Measurements from ENCODE around the gene DUSP5.

The DUSP5 gene

DNA sequence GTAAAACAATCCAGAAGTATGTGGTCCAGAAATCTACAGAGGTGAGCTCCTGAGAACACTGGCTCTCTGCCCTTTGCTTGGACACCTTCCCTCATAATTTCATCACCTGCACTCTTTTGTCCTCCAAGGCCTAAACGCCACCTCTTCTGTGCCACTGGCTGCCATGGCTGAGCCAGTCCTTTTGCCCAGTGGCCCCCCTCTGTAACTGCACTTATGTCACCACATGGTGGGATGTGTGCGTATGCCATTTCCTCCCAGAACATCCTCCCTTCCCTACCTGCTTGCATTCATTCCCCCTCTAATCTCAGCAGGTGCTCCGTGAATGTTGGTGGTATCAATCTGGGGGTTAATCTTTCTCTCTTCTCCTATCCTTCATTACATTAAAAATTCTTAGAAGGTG is 17.3 kb upstream of the DUSP5 start:
- no peak overlapping the region for H3K27ac ChIP-seq (ENCODE audit: low read depth, low read length)
- H3K9ac ChIP-seq (ENCODE audit: low read depth in 1 of 2, low read length in 2 of 2) = no peak overlapping the region
- no peak overlapping the region for H3K4me3 ChIP-seq (ENCODE audit: low read depth in 1 of 2, low read length in 2 of 2)
- H3K4me1 ChIP-seq (ENCODE audit: control insufficient read depth in 1 of 2, insufficient read depth in 2 of 2, low read length in 2 of 2) = no peaks in the 10 kb centered on the region
- H3K27me3 ChIP-seq (ENCODE audit: control insufficient read depth in 1 of 2, insufficient read depth in 2 of 2, low read length in 2 of 2) = no peaks in the 10 kb centered on the region
- H3K36me3 ChIP-seq (ENCODE audit: control insufficient read depth in 1 of 2, insufficient read depth in 2 of 2, low read length in 2 of 2) = no peaks in the 10 kb centered on the region
- no peaks in the 10 kb centered on the region for H3K9me3 ChIP-seq (ENCODE audit: control insufficient read depth in 1 of 2, low read length in 2 of 2)

DNA sequence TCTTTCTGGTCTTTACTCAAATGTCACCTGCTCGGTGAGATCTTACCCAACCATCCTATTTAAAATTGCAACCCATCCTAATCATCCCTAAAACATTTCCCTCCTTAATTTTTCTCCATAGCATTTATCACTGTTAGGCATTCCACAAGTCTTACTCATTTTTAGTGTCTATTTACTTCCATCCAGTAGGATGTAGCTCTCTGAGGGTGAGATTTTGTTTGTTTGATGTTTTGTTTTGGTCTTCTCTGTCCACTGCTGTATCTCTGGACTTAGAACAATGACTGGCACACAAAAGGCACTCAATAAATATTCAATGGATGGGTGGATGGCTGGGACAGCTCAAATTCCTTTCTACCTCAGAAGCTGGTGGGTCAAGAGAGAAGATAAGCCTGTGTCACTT is 15.8 kb upstream of the DUSP5 start:
- Histone ChIP-seq H3K27me3 (ENCODE audit: control insufficient read depth in 1 of 2, insufficient read depth in 2 of 2, low read length in 2 of 2) (no peaks in the 10 kb centered on the region), H3K27ac (ENCODE audit: low read depth, low read length) (no peak overlapping the region), H3K4me1 (ENCODE audit: control insufficient read depth in 1 of 2, insufficient read depth in 2 of 2, low read length in 2 of 2) (no peaks in the 10 kb centered on the region), H3K36me3 (ENCODE audit: control insufficient read depth in 1 of 2, insufficient read depth in 2 of 2, low read length in 2 of 2) (no peaks in the 10 kb centered on the region), H3K9ac (ENCODE audit: low read depth in 1 of 2, low read length in 2 of 2) (no peak overlapping the region), H3K9me3 (ENCODE audit: control insufficient read depth in 1 of 2, low read length in 2 of 2) (no peaks in the 10 kb centered on the region), H3K4me3 (ENCODE audit: low read depth in 1 of 2, low read length in 2 of 2) (no peak overlapping the region)

DNA sequence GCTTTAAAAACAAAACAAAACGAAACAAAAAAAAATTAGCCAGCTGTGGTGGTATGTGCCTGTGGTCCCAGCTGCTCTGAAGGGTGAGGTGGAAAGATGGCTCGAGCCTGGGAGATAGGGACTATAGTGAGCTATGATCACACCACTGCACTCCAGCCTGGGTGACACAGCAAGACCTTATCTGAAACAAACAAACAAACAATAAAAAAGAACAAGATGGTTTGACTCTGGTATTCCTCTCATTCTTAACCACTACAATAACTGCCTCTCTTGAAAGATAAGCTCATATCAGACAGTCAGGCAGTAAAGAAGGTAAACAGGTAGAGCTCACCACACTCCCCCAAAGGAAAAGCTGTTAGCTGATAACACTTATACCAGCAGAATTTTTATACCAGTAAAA is 14.1 kb upstream of the DUSP5 start:
- H3K27me3 ChIP-seq (ENCODE audit: control insufficient read depth in 1 of 2, insufficient read depth in 2 of 2, low read length in 2 of 2) = no peaks in the 10 kb centered on the region
- no peak overlapping the region for H3K27ac ChIP-seq (ENCODE audit: low read depth, low read length)
- no peak overlapping the region for H3K9ac ChIP-seq (ENCODE audit: low read depth in 1 of 2, low read length in 2 of 2)
- H3K36me3 ChIP-seq (ENCODE audit: control insufficient read depth in 1 of 2, insufficient read depth in 2 of 2, low read length in 2 of 2) = no peaks in the 10 kb centered on the region
- no peak overlapping the region for H3K4me3 ChIP-seq (ENCODE audit: low read depth in 1 of 2, low read length in 2 of 2)
- H3K4me1 ChIP-seq (ENCODE audit: control insufficient read depth in 1 of 2, insufficient read depth in 2 of 2, low read length in 2 of 2) = no peaks in the 10 kb centered on the region
- no peaks in the 10 kb centered on the region for H3K9me3 ChIP-seq (ENCODE audit: control insufficient read depth in 1 of 2, low read length in 2 of 2)

GRCh38 chr10:110485541-110485940 is 12.2 kb upstream of the DUSP5 start:
- H3K9me3 ChIP-seq (ENCODE audit: control insufficient read depth in 1 of 2, low read length in 2 of 2) = no peaks in the 10 kb centered on the region
- H3K4me3 ChIP-seq (ENCODE audit: low read depth in 1 of 2, low read length in 2 of 2) = no peak overlapping the region
- H3K27ac ChIP-seq (ENCODE audit: low read depth, low read length) = no peak overlapping the region
- no peaks in the 10 kb centered on the region for H3K27me3 ChIP-seq (ENCODE audit: control insufficient read depth in 1 of 2, insufficient read depth in 2 of 2, low read length in 2 of 2)
- no peaks in the 10 kb centered on the region for H3K4me1 ChIP-seq (ENCODE audit: control insufficient read depth in 1 of 2, insufficient read depth in 2 of 2, low read length in 2 of 2)
- H3K9ac ChIP-seq (ENCODE audit: low read depth in 1 of 2, low read length in 2 of 2) = no peak overlapping the region
- no peaks in the 10 kb centered on the region for H3K36me3 ChIP-seq (ENCODE audit: control insufficient read depth in 1 of 2, insufficient read depth in 2 of 2, low read length in 2 of 2)

- no peak overlapping the region for H3K4me3 ChIP-seq (ENCODE audit: low read depth in 1 of 2, low read length in 2 of 2)
- no peaks in the 10 kb centered on the region for H3K4me1 ChIP-seq (ENCODE audit: control insufficient read depth in 1 of 2, insufficient read depth in 2 of 2, low read length in 2 of 2)
- no peaks in the 10 kb centered on the region for H3K27me3 ChIP-seq (ENCODE audit: control insufficient read depth in 1 of 2, insufficient read depth in 2 of 2, low read length in 2 of 2)
- no peaks in the 10 kb centered on the region for H3K9me3 ChIP-seq (ENCODE audit: control insufficient read depth in 1 of 2, low read length in 2 of 2)
- H3K27ac ChIP-seq (ENCODE audit: low read depth, low read length) = no peak overlapping the region
- no peak overlapping the region for H3K9ac ChIP-seq (ENCODE audit: low read depth in 1 of 2, low read length in 2 of 2)
- no peaks in the 10 kb centered on the region for H3K36me3 ChIP-seq (ENCODE audit: control insufficient read depth in 1 of 2, insufficient read depth in 2 of 2, low read length in 2 of 2)
Measured at GRCh38 chr10:110486680-110487410, 10.9 kb upstream of the DUSP5 start.

GRCh38 chr10:110487411-110488331 is 10.0 kb upstream of the DUSP5 start:
- Histone ChIP-seq H3K27ac (ENCODE audit: low read depth, low read length) (no peak overlapping the region), H3K36me3 (ENCODE audit: control insufficient read depth in 1 of 2, insufficient read depth in 2 of 2, low read length in 2 of 2) (no peaks in the 10 kb centered on the region), H3K4me1 (ENCODE audit: control insufficient read depth in 1 of 2, insufficient read depth in 2 of 2, low read length in 2 of 2) (no peaks in the 10 kb centered on the region), H3K4me3 (ENCODE audit: low read depth in 1 of 2, low read length in 2 of 2) (no peak overlapping the region), H3K27me3 (ENCODE audit: control insufficient read depth in 1 of 2, insufficient read depth in 2 of 2, low read length in 2 of 2) (no peaks in the 10 kb centered on the region), H3K9me3 (ENCODE audit: control insufficient read depth in 1 of 2, low read length in 2 of 2) (no peaks in the 10 kb centered on the region), H3K9ac (ENCODE audit: low read depth in 1 of 2, low read length in 2 of 2) (no peak overlapping the region)

DNA sequence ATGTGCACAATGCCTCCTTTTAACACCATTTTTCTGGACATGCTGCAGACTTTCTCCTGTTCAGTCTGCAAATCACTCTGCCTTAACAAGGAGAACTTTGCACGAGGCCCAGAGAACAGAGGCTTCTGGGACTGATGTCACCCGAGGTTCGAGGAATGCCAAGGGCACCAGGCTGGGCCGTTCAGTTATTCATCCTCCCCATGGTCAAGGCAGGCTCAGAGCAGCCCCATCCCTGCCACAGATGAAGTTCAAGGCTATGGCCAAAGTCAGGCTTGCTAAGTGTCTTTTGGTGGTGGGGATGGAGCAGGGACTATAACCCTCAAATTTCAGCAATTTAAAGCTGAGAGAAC is 9.4 kb upstream of the DUSP5 start:
- no peaks in the 10 kb centered on the region for H3K36me3 ChIP-seq (ENCODE audit: control insufficient read depth in 1 of 2, insufficient read depth in 2 of 2, low read length in 2 of 2)

DNA sequence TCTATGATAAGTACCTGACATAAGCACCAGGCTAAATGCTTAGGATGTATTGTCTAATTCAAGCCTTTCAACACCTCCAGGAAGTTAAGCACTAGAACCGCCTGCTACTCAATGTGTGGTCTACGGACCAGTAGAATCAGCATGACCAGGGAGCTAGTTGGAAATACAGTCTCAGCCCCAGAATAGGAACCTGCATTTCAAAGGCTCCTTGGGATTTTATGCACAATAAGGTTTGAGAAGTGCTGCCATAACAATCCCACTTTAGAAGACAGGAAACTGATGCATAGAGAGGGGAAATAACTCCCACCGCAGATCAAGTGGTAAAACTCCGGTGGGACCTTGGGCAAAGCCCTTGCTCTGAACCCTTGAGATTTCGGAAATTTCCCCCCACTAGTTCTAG is 8.8 kb upstream of the DUSP5 start:
- Histone ChIP-seq H3K36me3 (ENCODE audit: control insufficient read depth in 1 of 2, insufficient read depth in 2 of 2, low read length in 2 of 2) (no peaks in the 10 kb centered on the region), H3K4me3 (ENCODE audit: low read depth in 1 of 2, low read length in 2 of 2) (no peak overlapping the region), H3K9me3 (ENCODE audit: control insufficient read depth in 1 of 2, low read length in 2 of 2) (no peaks in the 10 kb centered on the region), H3K27me3 (ENCODE audit: control insufficient read depth in 1 of 2, insufficient read depth in 2 of 2, low read length in 2 of 2) (peaks cover 0 to 10% of the 10 kb centered on the region in 2 donors), H3K9ac (ENCODE audit: low read depth in 1 of 2, low read length in 2 of 2) (no peak overlapping the region), H3K4me1 (ENCODE audit: control insufficient read depth in 1 of 2, insufficient read depth in 2 of 2, low read length in 2 of 2) (no peaks in the 10 kb centered on the region), H3K27ac (ENCODE audit: low read depth, low read length) (no peak overlapping the region)

More for the DNA sequence above, 9.4 kb upstream of the DUSP5 start:
- no peaks in the 10 kb centered on the region for H3K4me1 ChIP-seq (ENCODE audit: control insufficient read depth in 1 of 2, insufficient read depth in 2 of 2, low read length in 2 of 2)
- no peak overlapping the region for H3K4me3 ChIP-seq (ENCODE audit: low read depth in 1 of 2, low read length in 2 of 2)
- H3K9me3 ChIP-seq (ENCODE audit: control insufficient read depth in 1 of 2, low read length in 2 of 2) = no peaks in the 10 kb centered on the region
- H3K9ac ChIP-seq (ENCODE audit: low read depth in 1 of 2, low read length in 2 of 2) = no peak overlapping the region
- no peak overlapping the region for H3K27ac ChIP-seq (ENCODE audit: low read depth, low read length)
- H3K27me3 ChIP-seq (ENCODE audit: control insufficient read depth in 1 of 2, insufficient read depth in 2 of 2, low read length in 2 of 2) = peaks cover 0 to 4% of the 10 kb centered on the region in 2 donors

- Histone ChIP-seq H3K9me3 (ENCODE audit: control insufficient read depth in 1 of 2, low read length in 2 of 2) (no peaks in the 10 kb centered on the region), H3K4me3 (ENCODE audit: low read depth in 1 of 2, low read length in 2 of 2) (no peak overlapping the region), H3K36me3 (ENCODE audit: control insufficient read depth in 1 of 2, insufficient read depth in 2 of 2, low read length in 2 of 2) (no peaks in the 10 kb centered on the region), H3K27me3 (ENCODE audit: control insufficient read depth in 1 of 2, insufficient read depth in 2 of 2, low read length in 2 of 2) (peaks cover 3 to 10% of the 10 kb centered on the region in 2 donors), H3K4me1 (ENCODE audit: control insufficient read depth in 1 of 2, insufficient read depth in 2 of 2, low read length in 2 of 2) (no peaks in the 10 kb centered on the region), H3K9ac (ENCODE audit: low read depth in 1 of 2, low read length in 2 of 2) (no peak overlapping the region), H3K27ac (ENCODE audit: low read depth, low read length) (no peak overlapping the region)
Measured at GRCh38 chr10:110490640-110491039, 7.1 kb upstream of the DUSP5 start.

DNA sequence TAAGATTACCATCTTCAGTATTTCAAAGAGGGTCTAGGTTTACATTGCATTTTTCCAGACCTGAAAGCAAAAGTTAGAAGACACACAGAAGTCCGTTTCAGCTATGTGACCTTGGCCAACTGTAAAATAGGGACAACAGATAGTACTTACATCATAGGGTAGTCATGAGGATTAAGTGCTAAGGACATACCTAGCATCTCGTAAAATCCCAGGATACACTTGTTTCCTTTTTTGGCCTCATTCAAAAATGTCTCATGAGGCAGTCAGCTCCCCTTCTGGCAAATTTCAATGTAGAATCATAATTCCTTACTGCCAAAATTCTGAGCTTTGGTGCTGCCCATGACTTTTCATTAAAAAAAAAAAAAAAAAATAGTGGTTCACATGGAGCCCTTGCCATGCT is 6.4 kb upstream of the DUSP5 start:
- Histone ChIP-seq H3K27me3 (ENCODE audit: control insufficient read depth in 1 of 2, insufficient read depth in 2 of 2, low read length in 2 of 2) (peaks cover 5 to 10% of the 10 kb centered on the region in 2 donors), H3K27ac (ENCODE audit: low read depth, low read length) (no peak overlapping the region), H3K9ac (ENCODE audit: low read depth in 1 of 2, low read length in 2 of 2) (no peak overlapping the region), H3K9me3 (ENCODE audit: control insufficient read depth in 1 of 2, low read length in 2 of 2) (no peaks in the 10 kb centered on the region), H3K4me1 (ENCODE audit: control insufficient read depth in 1 of 2, insufficient read depth in 2 of 2, low read length in 2 of 2) (peaks cover 0 to 6% of the 10 kb centered on the region in 2 donors), H3K4me3 (ENCODE audit: low read depth in 1 of 2, low read length in 2 of 2) (no peak overlapping the region), H3K36me3 (ENCODE audit: control insufficient read depth in 1 of 2, insufficient read depth in 2 of 2, low read length in 2 of 2) (no peaks in the 10 kb centered on the region)
